ENCODE results near the gene KRT81.

- TF ChIP-seq POLR2A (IDR thresholded peaks at IDR 0.05) (no peak), CTCF (IDR thresholded peaks at IDR 0.05) (no peak)
Measured at GRCh38 chr12:52244615-52244994, 46.7 kb downstream of the KRT81 start.
